Activated T-helper 1 cell treated with Interleukin-2 at 50 U/mL for 16 hours (primary cell): ENCODE results near the gene ADH7.
"Not testable (repeated sequence)": the region's sequence is repeated elsewhere in the genome, so short reads cannot be mapped to it uniquely, and the experiment has no call there.

Source experiments
- DNase-seq: peaks from one replicate; pipeline ENCODE4 v3.0.0-alpha.2; 2020; ENCODE audit warnings: low read depth

The ADH7 gene

DNA sequence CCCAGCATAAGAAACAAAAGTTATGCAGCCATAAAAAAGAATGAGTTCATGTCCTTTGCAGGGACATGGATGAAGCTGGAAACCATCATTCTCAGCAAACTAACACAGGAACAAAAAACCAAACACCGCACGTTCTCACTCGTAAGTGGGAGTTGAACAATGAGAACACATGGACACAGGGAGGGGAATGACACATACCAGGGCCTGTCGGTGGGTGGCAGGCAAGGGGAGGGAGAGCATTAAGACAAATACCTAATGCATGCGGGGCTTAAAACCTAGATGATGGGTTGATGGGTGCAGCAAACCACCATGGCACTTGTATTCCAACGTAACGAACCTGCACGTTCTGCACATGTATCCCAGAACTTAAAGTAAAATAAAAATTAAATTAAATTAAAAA, 19.4 kb downstream of the ADH7 start:
- DNase-seq, result not testable (repeated sequence)

- DNase-seq, result not testable (repeated sequence)
Measured at GRCh38 chr4:99414902-99415301, 20.2 kb downstream of the ADH7 start.

DNA sequence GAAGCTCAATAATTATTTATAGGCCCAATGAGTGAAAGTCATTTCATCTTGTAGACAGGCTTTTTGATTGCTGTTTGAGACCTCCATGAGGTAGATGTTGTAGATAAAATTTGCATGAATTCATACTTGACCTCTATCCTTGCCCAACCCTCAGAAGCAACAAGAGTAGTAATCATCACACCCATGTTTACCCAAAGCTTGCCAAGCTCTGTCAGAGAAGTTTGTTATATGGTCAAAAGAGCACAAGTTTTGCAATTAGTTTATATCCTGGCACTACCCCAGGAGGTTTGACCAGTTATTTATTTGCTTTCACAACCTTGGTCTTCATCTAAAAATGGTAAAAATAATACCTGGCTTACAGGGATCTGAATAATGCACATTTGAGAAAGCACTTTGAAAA, 20.7 kb downstream of the ADH7 start:
- no peak for DNase-seq

DNA sequence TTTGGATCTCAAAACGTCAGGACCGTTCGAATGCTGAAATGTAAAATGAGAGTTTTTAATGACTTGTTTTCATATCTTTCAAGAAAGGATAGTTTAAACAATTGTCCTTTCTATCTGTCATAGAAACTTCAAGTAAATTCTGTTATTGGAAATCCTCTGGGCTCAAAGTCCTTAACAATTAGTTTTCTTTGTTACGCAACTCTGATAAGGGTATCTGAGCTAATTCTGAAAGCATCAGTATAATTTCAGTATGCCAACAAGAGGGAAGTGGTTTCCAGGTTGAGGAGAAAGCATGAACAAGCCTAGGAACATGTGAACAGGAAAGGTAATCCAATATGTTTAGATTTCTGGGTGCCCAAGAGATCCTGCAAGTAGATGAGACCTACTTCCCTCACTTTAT, 22.0 kb downstream of the ADH7 start:
- no peak for DNase-seq

GRCh38 chr4:99411041-99411440, 24.1 kb downstream of the ADH7 start:
- DNase-seq, result no peak

GRCh38 chr4:99410075-99410474, 25.1 kb downstream of the ADH7 start:
- DNase-seq, result no peak

- DNase-seq, result no peak
Measured at GRCh38 chr4:99408346-99408745, 26.8 kb downstream of the ADH7 start.

DNA sequence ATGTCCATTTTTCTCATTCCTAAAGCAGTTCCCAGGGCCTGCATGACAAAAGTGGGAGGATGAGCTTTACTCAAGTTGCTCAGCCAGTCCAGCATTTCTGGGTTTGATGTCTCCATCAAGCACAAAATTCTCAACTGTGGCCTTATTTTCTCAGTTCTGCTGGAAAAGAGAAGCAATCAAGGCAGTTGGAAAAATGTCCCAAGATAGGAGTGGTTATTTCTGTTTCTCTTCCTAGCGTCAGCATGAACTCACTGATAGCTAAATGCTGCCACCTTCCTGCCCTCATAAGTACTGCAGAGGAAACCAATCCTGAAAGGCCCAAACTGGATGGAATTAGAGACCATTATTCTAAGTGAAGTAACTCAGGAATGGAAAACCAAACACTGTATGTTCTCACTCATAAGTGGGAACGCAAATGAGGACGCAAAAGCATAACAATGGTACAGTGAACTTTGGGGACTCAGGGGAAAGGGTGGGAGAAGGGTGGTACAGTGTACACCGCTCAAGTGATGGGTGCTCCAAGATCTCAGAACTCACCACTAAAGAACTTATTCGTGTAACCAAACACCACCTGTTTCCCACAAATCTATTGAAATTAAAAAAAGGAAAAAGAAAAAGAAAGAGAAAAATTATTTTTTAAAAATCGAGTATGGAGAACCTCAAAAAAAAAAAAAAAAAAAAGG, 29.6 kb downstream of the ADH7 start:
- peak; percentile 16 for DNase-seq

GRCh38 chr4:99404595-99405287, 30.4 kb downstream of the ADH7 start:
- no peak for DNase-seq

DNA sequence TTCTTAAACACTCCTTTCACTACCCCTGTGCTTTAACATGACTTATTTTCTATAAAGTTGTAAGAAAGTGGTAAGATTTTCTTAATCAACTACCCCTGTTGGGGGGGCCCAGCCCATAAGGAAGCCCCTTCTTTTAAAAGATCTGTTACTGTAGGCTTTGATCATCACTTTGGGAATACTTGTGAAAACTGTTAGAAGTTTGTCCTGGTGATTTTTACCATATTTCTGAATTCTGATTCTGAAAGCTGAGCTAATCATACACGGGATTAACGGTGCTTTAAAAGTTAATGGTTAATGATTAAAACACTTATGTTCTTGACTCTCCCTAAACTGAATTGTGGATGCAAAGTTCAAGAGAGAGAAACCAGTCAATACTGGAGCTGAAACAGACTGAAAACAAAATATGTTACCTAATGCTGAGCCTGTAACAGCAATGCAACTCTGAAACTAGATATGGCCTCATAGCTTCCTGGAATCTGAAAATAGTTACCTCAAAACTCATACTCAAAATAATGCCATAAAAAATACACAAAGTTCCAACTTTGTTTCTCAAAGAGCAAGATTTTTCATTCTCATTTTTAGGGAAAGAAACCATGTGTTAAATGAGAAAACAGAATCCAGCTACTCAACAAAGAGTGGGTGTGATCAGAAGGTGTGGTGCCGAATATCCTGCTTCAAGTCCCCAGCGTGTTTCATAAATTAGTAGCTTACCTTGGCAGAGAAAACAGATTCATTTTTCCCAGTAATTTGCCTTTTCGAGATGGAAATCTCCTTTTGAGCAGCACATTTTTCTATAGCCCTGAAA, 31.6 kb downstream of the ADH7 start:
- no peak for DNase-seq

DNA sequence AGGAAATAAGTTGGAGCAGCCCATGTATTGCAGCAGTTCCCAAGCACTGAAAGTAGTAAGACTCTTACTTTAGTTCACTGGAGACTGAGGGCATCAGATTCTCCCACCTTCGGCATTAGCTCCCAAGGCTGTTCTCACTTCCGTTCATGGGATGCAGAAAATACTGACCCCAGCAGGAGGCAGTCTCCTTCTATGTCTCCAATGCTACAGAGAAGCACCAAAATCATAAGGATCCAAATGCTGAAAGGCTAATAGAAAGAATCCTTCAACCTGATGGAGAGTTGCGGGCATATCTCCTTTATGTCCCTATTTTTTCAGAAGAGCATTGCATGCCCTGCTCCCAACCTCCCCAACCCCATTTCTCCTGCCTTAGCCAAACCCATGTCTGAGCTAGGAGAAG, 32.4 kb downstream of the ADH7 start:
- no peak for DNase-seq

GRCh38 chr4:99400831-99401230, 34.3 kb downstream of the ADH7 start:
- DNase-seq, result no peak

- no peak for DNase-seq
Measured at GRCh38 chr4:99399017-99399416, 36.1 kb downstream of the ADH7 start.

DNA sequence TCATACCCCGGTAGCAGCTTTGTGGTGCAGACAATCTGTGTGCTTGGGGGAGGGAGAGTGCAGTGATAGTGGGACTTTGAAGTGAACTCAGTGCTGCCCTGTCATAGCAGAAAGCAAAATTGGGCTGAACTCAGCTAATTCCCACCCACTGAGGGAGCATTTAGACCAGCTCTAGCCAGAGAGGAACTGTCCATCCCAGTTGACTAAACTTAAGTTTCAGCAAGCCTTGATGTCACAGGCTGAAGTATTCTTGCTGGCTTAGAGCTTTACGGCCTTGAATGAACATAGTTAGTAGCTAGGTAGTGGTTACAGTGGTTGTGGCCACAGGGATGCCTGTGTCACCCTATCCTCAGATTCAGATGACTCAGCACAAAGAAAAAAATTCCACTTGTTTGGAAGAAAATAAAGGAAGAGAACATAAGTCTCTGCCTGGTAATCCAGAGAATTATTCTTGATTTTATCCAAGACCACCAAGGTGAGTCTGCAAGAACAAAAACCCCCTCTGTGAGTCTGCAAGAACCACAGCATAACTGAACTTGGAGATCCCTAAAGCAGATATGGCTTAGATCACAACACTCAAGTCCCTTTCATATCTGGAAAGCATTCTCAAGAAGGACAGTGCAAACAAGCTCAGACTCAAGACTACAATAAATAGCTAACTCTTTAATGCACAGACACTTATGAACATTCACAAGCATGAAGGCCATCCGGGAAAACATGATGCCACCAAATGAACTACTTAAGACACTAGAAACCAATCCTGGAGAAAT, 39.4 kb downstream of the ADH7 start:
- DNase-seq, result no peak

- DNase-seq, result no peak
Measured at GRCh38 chr4:99394896-99395295, 40.2 kb downstream of the ADH7 start.

DNA sequence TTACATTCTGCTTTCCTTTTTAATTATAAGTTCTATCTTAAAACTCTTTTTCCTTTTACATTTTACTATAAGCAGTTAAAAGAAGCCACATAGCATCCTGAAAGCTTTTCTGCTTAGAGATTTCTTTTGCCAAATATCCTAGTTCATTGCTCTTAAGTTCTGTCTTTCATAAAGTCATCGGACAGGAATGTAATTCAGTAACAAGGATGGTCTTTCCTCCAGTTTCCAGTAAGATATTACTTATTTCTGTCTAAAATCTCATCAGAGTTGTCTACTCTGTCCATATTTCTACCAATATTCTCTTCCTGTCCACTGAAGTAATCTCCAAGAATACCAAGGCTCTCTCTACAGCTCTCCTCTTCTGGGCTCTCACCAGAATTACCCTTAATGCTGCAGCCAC, 45.1 kb downstream of the ADH7 start:
- DNase-seq, result no peak

DNA sequence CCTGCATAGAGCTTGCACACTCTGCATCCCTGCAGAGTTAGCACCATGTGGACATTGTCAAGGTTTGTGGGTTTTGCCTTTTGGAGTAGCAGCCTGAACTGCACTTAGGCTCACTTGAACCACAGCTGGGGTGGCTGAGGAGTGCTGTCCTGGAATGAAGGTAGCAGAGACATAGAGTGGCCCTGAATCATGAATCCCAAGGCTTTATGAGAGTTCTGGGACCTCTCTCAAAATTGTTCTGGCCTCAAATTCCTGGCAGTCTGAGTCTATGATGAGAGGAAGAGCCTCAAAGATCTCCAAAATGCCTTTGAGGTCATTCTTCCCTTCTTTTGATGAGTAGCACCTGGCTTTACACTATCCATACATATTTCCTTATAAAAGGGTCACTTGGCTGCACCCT, 45.5 kb downstream of the ADH7 start:
- DNase-seq, result no peak

DNA sequence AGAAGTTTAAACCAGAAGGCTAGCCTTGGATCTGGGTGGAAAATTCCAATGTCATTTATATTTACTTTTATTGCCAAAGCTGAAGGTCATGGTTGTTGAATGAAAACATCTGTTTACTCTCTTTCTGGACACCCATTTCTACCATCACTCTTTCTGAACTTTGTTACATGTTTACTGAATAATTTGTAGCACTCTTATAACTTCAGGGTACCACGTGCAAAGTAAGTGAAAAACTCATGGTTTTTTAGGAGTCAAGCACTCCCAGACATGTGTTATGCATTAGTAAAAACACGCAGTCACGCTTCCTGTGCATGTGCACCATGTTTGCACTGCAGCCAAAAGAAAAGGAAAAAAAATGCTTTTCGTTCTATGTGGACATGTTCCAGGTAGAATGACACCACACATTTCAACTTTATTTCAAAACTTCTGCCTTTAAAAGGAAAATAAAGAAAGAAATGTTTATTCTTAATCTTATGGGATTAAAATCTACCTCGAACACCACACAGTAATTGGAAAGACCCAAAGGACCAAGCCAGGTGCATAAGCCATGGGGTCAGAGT, 51.2 kb downstream of the ADH7 start:
- DNase-seq, result no peak

GRCh38 chr4:99383399-99383798, 51.7 kb downstream of the ADH7 start:
- DNase-seq, result no peak

- DNase-seq, result no peak
Measured at GRCh38 chr4:99382745-99383360, 52.3 kb downstream of the ADH7 start.

DNA sequence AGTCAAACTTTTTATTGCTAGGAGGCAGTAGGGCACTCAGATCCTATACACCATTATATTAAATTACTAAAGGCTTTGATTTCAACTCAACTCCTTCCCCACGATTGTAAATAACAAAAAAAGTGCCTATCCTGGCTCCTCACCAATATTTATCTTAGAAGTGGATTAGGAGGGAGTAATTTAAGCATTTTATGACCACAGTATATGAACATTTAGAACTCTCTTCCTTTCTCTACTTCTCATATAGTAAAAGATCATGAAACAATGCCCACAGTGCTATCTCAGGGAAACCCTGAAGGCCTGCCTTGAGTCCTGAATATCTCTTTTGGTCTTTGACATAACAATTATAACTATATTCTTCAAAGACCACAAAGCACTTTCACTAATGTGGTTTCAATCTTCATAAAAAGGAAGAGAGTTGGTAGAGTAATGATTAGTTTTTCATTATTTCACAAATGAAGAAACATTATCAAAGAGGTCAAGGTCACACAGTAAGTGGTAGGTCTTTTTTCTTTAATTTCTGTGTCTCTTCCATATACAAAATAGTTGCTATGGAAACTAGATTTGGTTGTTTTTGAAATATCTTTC, 53.5 kb downstream of the ADH7 start:
- DNase-seq, result no peak
